NCI-H1417 (cell line): ENCODE data around the gene KMT2E.
A peak's percentile ranks its signal among the peaks of the same experiment; 100 is the strongest.
"Not testable (repeated sequence)": the region's sequence is repeated elsewhere in the genome, so short reads cannot be mapped to it uniquely, and the experiment has no call there.

Source experiments
- DNase-seq, 3 experiments: peaks; one replicate each; lab custom pipeline; 2025; lab: John Stamatoyannopoulos, UW

KMT2E gene

DNA sequence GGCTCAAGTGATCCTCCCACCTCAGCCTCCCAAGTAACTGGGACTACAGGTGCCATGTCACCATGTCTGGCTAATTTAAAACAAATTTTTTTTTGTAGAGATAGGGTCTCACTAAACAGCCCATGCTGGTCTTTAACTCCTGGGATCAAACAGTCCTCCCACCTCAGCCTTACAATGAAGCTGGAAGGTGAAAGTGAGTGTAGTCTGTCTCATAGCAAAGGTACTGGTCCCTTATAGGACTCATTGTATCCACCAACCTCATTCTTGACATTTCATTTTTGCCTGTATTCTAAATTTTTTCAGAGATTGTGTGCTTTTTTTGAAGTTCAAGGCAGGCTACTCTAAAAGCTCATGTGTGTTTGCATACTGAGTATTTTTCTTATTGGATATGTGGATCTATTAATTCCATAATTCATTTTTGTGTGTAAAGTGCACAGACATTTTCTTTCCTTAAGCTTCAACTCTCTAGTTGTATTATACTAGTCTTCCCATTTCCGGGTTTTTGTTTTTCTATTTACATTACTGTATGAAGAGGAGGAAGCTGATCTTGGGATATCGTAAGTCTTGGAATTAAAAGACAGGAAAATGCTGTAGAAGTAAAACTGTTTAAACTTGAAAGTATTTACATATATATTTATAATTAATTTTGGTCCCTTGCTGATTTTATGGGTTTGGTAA lies 13.3 kb downstream of the KMT2E start:
- no peak for DNase-seq

DNA sequence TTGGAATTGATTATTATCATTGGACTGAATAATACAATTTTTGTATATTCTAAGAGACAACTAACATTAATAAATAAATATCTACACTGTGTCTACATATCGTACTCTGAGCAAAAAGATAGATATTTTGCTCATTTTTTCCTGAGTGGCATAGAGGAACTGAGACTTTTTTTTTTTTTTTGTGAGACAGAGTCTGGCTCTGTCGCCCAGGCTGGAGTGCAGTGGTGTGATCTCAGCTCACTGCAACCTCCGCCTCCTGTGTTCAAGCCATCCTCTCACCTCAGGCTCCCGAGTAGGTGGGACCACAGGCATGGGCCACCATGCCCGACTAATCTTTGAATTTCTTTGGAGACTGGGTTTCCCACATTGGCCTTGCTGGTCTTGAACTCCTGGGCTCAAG lies 14.0 kb downstream of the KMT2E start:
- DNase-seq, result no peak

DNA sequence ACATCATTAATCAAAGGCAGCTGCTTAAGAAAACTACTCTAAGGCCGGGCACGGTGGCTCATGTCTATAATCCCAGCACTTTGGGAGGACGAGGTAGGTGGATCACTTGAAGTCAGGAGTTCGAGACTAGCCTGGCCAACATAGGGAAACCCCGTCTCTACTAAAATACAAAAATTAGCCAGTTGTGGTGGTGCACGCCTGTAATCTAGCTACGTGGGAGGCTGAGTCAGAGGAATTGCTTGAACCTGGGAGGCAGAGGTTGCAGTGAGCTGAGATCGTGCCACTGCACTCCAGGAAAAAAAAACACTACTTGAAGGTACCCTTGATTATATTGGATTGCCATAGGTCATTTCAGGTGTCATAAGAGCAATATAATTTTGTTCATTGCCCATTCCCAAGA lies 14.9 kb downstream of the KMT2E start:
- not testable (repeated sequence) for DNase-seq

DNA sequence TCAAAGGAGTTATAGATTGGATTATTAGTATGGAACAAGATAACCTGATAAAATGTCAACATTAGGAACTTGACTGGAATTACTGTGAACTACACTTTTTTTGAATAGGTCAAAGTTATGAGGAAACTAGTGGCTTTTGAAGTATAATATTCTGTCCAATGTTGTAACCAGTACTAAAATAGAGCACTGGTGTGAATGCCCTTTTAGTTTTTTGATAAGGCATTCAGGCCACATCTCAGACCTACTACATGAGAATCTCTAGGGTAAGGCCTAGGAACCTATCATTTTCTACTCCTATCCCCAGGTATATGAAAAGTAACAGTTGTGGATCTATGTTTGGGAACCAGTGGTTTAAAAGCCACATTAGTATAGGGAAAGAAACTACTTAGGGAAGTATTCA lies 16.4 kb downstream of the KMT2E start:
- no peak for DNase-seq

DNA sequence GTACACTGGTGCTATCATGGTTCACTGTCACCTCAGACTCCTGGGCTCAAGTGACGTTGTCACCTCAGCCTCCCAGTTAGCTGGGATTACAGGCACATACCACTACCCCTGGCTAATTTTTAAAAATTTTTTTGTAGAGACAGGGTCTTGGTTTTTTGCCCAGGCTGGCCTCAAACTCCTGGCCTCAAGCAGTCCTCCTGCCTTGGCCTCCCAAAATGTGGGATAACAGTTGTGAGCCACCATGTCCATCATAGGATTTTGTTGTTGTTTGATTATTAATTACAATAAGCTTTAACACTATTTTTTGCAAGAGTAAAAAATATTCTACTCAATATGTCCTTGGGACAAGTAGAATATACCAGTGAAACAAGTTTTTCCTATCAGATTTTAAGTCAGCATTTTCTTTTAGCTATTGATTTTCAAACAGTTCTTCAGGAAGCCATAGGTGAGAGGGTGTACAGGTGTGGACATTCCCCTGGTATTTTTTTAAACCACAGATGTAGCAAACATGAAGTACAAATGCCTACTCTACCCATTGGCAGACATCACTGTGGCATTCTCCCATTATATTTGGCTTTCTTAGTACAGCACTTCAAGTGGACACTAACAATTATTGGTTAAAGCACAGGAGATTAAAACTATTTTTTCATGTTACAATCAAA lies 18.7 kb downstream of the KMT2E start:
- no peak for DNase-seq

DNA sequence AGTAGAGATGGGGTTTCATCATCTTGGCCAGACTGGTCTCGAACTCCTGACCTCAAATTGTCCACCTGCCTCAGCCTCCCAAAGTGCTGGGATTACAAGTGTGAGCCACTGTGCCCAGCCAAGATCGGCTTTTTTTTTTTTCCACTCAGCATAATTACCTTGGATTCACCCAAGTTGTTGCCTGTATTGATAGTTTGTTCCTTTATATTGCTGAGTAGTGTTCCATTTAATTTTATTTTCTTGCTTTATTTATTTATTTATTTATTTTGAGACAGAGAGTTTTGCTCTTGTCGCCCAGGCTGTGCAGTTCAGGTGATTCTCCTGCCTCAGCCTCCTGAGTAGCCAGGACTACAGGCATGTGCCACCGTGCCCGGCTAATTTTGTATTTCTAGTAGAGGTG lies 21.3 kb downstream of the KMT2E start:
- no peak for DNase-seq

DNA sequence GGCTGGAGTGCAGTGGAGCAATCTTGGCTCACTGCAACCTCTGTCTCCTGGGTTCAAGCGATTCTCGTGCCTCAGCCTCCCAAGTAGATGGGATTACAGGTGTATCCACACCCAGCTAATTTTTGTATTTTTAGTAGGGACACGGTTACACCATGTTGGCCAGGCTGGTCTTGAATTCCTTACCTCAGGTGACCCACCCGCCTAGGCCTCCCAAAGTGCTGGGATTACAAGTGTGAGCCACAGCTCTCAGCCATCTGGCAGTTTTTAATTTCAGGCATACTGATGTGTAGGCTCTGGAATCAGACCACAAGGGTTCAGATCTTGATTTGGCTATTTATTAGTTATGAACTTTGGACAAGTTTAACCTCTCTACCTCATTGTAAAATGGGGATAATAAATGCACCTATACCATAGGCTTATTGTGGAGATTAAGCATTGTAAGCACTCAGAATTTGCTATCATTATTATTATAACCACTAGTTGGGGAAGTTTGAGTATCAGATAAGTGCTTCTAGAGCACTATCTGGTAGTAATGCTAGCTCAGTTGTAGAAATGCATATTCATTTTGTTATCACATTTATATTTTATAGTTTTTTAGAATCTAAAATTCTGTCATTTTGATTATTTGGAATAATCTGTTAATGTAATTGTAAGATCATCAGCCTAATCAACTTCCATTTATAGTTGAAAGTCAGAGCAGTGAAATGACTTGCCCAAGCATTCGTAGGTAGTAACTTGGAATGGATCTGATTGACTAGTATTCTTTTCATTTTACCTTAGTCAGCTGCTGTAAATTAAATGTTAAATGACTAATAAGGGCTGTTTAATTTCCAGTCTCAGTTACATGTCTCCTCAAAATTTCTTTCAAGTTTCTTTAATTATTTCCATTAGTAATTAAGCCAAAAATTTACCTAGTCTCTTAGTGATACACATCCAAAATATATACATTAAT lies 22.5 kb downstream of the KMT2E start:
- DNase-seq, result no peak

DNA sequence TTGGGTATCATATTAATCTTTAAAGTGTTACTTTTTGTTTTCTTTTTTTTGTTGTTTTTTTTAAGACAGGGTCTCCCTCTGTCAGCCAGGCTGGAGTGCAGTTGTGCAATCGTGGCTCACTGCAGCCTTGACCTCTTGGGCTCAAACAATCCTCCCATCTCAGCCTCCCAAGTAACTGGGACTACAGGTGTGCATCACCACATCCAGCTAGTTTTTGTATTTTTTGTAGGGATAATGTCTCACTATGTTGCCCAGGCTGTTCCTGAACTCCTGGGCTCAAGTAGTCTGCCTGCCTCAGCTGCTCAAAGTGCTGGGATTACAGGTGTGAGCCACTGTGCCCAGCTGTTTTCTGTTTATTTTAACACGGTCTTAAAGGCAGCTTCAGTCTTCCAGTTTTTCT lies 23.3 kb downstream of the KMT2E start:
- DNase-seq, result peak in 1 of 3 experiments; percentile 19

DNA sequence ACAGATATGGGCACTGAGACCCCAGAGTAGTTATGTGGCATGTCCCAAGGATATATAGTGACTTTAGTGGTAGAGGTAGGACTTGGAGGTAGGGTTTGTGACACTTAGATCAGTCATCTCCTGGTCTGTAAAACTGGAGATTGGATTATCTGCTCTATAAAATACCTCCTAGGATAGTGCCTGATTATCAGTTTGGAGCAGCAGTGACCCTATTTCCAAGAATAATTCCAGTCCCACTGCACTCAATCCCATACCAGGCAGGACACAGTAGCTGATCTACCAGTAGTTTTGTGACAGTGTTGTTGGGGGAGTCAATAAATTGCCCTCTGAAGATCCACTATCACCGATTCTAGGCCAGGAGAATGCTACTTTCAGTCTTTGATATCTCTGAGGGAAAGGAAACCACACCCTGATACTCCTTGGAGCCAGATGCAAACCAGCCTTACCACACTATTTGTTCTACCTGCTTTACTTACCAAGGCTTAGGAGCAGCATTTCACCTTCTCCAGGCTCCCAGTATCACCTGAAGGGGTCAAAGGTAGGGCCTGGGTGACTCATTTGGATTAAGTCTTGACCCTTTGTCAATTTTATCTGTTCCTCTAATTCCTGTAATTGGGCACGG lies 30.6 kb downstream of the KMT2E start:
- no peak for DNase-seq

DNA sequence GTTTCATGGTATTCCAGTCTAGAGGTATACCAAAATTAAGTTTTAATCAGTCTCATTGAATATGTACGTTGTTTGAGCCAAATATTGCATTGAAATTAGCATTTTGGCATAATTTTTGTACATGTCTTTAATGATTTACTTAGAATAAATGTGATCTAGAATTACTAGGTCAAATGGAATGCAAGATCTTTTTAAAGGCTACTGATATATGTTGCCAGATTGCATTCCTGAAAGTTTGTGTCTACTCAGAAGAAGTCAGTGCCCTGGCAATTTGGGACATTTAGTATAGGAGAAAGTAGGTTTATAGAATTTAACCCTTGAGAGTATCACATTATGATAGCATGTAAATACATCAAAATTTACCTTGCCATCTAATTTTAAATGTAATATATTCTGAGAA lies 32.4 kb downstream of the KMT2E start:
- no peak for DNase-seq

DNA sequence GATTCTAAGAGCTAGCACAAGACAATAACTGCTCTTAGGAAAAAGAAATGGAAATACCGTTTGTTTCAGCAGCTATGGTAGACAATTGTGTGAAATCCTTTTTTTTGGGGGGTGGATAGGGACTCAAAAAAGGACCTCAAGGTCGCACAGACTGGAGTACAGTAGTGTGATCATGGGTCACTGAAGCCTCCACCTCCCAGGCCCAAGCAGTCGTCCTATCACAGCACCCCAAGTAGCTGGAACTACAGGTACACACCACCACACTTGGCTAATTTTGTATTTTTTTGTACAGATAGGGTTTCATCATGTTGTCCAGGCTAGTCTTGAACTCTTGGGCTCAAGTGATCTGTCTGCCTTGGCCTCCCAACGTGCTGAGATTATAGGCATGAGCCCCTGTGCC lies 33.9 kb downstream of the KMT2E start:
- DNase-seq, result no peak

DNA sequence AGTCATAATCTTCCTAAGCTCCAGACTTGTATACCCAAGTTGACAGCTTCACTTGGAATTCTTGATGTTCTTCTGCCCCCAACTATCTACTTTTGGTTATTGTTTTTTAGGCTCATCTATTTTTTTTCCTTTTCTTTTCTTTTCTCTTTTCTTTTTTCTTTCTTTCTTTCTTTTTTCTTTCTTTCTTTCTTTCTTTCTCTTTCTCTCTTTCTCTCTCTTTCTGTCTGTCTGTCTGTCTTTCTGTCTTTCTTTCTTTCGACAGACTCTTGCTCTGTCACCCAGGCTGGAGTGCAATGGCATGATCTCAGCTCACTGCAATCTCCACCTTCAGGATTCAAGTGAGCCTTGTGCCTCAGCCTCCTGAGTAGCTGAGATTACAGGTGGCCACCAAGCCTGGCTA lies 36.5 kb downstream of the KMT2E start:
- no peak for DNase-seq

DNA sequence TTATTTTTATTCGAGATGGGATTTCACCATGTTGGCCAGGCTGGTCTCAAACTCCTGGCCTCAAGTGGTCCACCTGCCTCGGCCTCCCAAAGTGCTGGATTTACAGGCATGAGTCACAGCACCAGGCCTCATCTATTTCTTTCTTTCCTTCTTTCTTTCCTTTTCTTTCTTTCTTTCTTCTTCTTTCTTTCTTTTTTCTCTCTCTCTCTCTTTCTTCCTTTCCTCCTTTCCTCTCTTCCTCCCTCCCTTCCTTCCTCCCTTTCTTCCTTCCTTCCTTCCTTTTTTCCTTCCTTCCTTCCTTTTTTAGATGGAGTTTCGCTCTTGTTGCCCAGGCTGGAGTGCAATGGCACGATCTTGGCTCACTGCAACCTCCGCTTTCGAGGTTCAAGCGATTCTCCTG lies 36.9 kb downstream of the KMT2E start:
- not testable (repeated sequence) for DNase-seq

DNA sequence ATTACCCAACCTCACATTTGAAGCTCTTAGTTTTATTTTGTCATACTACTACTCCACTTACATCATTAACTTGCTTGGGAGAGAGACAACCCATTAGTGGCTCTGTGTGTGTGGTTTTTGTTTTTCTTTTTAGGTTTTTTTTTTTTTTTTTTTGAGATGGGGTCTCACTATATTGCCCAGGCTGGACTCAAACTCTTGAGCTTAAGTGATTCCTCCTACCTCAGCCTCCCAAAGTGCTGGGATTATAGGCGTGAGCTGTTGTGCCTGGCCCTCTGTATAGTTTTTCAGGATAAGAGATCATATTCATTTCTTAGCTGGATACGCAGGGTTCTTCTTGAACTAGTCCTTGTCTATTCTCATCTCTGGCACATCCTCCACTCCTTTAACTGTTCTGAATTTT lies 41.1 kb downstream of the KMT2E start:
- no peak for DNase-seq

DNA sequence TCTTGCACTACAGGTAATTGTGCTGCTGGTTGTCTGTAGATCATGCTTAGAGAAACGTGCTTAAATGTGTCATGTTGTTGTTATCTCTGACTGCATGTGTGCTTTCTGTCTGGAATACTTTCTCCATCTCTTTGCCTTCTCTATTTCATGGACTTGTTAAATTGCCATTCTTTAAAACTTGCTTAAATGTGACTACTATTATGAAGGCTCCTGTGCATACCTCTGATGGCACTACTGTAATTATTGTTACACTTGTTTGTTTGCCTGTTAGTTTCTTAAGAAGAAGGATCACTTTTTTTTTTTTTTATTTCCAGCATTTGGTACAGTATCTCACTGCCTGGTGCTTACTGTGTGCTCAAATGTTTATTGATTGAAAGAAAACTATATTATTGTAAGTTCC lies 41.6 kb downstream of the KMT2E start:
- no peak for DNase-seq

DNA sequence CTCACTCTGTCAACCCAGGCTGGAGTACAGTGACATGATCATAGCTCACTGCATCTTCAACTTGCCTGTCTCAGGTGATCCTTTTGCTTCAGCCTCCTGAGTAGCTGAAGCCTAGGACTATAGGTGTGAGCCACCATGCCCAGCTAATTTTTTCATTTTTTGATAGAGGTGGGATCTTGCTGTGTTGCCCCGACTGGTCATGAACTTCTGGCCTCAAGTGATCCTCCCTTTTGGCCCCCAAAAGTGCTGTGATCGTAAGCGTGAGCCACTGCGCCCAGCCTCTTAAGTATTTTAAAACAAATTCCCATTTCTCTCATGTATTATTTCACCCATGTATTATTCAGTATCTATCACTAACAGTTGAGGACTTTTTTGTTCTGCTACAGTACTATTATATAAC lies 43.5 kb downstream of the KMT2E start:
- no peak for DNase-seq

DNA sequence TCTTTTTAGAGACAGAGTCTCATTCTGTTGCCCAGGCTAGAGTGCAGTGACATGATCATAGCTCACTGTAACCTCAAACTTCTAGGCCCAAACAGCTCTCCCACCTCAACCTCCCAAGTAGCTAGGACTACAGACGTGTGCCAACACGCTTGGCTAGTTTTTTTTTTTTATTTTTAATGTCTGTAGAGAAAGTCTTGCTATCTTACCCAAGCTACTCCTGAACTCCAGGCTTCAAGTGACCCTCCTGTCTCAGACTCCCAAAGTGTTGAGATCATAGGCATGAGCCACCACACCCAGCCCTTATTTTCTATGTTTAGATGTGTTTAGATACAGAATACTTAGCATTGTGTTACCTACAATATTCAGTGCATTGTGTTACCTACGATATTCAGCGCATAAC lies 46.4 kb downstream of the KMT2E start:
- no peak for DNase-seq

DNA sequence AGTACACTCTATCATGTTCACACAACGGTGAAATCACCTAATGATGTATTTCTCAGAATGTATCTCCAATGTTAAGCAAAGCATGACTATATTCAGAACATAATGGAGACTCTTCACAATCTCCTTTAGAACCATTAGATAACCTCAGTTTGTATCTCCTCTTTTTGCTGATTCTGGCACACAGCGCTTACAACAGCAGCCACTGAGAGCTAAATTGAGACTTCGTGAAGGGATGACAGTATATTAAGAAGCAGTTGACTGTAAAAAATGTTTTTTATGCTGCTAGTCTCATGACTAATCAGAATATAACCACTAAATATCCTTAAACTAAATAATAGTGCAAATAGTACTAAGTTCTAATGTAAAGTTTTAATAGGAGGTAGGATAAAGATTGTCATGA lies 46.9 kb downstream of the KMT2E start:
- no peak for DNase-seq

DNA sequence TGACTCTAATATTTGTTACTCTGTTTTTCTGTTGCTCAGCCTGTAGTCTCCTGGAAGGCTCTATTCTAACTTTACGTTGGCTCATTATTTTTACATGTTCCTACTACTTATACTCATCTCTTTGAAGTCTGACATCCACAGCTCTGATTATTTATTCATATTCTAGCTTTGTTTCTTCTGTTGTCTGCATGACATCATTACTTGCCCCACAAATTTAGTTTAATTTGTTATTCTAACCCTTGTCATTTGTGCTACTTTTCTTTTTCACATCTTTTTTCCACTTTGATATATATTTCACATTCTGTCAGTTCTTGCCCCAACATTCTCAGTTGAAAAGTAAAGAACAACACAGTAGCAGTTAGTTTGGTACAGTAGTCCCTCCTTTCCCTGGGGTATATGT lies 51.1 kb downstream of the KMT2E start:
- no peak for DNase-seq

DNA sequence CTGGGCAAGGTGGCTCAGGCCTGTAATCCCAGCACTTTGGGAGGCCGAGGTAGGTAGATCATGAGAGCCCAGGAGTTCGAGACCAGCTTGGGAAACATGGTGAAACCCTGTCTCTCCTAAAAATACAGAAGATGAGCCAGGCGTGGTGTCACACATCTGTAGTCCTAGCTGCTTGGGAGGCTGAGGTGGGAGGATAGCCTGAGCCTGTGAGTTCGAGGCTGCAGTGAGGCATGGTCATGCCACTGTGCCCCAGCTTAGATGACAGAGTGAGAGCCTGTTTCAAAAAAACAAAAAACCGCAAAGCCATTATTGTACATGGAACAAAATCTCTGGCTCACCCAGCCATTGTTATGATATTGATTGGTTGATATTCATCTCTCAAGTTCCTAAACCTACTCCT lies 53.7 kb downstream of the KMT2E start:
- DNase-seq, result no peak

DNA sequence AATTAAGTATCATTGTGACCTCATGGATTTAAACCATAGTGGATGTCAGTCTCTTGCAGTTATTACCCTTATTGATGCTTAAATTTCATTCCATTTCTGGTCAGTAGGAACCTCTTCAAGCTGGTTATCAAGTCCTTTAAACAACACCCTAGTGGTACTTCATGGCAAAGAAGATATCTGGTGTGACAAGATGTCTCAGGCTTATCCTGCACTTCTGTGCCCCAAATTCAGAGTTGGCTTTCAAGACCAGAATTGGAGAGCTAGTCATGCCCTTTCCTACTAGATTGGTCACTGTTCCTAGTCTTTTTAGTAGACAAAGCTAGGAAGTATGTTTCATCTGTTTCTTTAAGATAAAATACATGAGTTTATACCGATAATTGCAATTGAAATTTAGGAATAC lies 54.9 kb downstream of the KMT2E start:
- DNase-seq, result no peak

DNA sequence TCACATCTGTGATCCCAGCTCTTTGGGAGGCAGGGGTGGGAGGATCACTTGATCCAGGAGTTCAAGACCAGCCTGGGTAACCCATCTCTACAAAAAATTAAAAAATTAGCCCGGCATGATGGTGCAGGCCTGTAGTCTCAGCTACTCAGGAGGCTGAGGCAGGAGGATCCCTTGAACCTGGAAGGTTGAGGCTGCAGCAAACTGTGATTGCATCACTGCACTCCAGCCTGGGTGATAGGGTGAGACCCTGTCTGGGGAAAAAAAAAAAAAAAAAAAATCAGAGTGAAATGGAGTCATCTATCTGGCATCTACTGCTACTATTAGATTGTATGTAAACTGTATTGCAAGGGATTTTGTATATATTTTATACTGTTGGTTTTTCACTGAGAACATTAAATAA lies 59.1 kb downstream of the KMT2E start:
- DNase-seq, result no peak

DNA sequence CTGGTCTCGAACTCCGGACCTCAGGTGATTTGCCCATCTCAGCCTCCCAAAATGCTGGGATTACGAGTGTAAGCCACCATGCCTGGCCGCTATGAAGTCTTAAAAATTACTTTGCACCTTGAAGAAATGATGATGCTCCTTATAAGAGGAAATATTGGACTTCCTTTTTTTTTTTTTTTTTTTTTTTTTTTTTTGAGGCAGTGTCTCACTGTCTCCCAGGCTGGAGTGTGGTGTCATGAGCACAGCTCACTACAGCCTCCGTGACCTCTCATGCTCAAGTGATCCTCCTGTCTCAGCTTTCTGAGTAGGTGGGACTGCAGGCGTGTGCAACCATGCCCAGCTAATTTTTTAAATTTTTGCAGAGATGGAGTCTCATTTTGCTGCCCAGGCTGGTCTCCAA lies 65.3 kb downstream of the KMT2E start:
- no peak for DNase-seq
